Dermis microvascular lymphatic vessel endothelial cell (primary cell): Measurements from ENCODE around the gene MTHFD1L. TPM values are rescaled to one million over a fixed set of nuclear protein-coding genes. Genes with fewer than 3 reads are reported as not detected.
A peak's percentile ranks its signal among the peaks of the same experiment; 100 is the strongest.

Experiments used
- DNase-seq, 2 donors: peaks; one replicate each; pipeline versions ENCODE4 v3.0.0 to v3.0.0-alpha.2; 2010; ENCODE audit warnings: low read depth in 2 of 2
- total RNA-seq: library from RNA; depleted of rRNA; stranded (reverse); fragments of >200 nt; gene quantifications from 2 replicates; pipeline ENCODE4 v1.2.1, GENCODE V29; 2014

The MTHFD1L gene
- total RNA-seq, 1 donor from 2014 or later: 30.3 TPM

- DNase-seq: peak; percentile 84 to 86
Measured at GRCh38 chr6:151014404-151015100, 149.1 kb downstream of the MTHFD1L start.

DNA sequence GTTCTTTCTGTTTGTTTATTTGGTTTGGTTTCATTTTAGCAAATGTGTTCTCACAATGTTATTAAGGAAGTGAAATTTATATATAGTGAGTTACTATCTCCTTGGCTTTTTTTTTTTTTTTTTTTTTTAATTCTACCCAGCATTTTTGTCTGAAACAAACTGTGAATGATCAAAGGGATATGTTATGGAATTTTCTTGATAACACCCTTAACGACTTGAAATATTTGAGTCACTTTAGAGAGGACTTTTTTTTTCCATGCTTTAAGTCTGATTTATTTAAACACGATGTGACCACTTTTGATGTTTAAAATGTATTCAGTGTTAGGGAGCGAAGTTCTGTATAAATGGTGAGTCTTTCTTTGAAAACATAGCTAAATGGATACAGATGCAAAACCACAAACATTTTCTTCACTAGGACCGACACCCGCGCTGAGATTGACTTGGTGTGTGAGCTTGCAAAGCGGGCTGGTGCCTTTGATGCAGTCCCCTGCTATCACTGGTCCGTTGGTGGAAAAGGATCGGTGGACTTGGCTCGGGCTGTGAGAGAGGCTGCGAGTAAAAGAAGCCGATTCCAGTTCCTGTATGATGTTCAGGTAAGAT lies 149.7 kb downstream of the MTHFD1L start:
- DNase-seq: no peak

DNA sequence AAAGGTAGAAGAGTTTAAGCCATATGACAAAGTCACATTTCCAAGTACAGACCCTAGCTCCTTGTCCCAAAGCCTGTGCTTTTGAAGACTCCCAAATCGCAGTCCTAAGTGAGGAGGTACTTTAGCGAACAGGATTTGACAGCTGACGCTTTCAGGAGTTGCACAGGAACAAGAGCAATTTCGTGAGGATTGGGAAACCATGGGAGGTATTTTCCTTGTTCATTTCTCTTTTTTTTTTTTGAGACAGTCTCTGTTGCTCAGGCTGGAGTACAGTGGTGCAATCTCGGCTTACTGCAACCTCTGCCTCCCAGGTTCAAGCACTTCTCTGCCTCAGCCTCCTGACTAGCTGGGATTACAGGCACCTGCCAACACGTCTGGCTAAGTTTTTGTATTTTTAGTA lies 150.6 kb downstream of the MTHFD1L start:
- DNase-seq: no peak

GRCh38 chr6:151018046-151018445 lies 152.5 kb downstream of the MTHFD1L start:
- DNase-seq: peak in 1 of 2 donors; percentile 33

DNA sequence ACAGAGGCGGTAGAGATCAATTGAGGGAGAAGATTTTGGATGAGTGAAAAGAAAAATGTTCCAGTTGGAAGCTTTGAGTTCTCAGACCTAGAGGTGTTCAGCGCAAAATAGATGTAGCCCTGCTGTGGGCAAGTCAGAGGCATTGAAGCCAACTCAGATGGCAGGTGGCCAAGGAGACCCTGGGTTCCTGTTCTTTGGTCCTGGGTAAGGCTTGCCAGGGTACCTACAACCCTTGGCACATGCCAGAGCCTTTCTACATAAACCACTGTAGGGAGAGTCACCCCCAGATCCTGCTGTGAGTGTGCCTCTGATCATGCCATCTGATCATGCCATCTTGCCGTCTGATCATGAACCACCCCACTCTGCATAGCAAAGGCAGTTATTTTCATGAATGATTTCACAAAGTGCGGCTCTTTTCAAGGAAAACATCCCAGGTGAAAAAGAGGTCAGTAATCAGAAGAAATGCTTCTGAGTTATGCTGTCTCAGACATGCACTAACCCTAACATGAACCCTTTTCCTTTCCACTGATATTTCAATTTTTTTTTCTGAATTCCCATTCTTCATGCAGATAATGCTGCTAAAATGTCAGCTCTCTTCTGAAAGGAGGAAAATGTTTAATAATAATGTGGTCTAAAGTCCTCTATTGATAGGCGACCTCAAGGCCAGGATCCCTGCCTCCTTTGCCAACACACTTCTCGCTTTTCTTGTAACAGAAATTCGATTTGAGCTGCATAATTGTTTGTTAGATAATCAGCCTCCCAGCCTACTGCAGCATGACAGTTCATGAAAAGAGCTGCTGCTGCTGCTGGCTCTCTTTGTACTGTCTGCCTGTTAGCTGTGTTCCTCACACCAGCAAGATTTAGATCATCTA lies 153.6 kb downstream of the MTHFD1L start:
- no peak for DNase-seq

DNA sequence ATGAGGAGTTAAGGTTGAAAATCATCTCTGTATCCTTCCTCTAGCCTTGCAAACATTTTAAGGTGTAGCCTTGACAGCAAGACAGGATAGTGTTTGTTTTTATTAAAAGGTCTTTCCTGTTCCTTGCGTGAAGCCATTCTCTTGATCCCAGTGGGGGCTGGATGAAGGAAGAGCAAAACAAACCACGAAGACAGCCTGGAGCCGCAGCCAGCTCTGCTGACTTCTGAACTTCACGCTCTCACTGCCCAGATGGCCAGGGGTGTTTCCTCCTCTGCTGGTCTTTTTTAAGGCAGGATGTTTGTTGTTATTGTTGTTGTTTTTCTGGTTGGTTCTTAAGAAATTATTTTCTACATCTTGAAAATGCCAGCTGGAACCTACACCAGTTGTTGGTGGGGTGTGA lies 156.4 kb downstream of the MTHFD1L start:
- peak in 1 of 2 donors; percentile 74 for DNase-seq

- DNase-seq: no peak
Measured at GRCh38 chr6:151022492-151022891, 157.0 kb downstream of the MTHFD1L start.

DNA sequence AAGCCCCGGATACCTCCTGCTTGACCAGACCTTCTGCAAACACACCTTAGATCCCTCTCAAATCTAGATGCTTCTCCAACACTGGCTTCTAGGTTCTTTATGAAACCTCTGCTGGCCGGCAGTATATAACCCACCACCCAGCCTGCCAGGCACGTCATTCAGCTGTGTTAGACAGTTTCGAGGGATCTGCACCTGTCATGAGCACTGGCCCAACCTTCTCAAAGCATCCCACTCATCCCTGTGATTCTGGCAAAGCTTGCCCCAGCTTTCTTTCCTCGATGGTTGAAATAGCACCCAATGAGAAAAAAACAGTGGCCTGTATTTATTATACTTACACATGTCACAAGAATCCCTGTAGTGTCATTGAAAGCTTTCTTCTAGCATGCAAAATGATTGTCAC lies 157.8 kb downstream of the MTHFD1L start:
- no peak for DNase-seq

DNA sequence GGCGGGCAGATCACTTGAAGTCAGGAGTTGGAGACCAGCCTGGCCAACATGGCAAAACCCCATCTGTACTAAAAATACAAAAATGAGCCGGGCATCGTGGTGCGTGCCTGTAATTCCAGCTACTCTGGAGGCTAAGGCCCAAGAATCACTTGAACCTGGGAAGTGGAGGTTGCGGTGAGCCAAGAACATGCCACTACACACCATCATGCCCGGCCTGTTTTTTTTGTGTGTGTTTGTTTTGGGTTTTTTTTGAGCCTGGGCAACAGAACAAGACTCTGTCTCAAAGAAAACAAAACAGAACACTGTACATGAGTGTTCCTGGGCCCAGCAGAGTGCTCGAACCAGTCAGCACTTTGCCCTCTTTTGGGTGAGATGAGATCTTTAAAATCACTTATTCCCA lies 159.1 kb downstream of the MTHFD1L start:
- no peak for DNase-seq

DNA sequence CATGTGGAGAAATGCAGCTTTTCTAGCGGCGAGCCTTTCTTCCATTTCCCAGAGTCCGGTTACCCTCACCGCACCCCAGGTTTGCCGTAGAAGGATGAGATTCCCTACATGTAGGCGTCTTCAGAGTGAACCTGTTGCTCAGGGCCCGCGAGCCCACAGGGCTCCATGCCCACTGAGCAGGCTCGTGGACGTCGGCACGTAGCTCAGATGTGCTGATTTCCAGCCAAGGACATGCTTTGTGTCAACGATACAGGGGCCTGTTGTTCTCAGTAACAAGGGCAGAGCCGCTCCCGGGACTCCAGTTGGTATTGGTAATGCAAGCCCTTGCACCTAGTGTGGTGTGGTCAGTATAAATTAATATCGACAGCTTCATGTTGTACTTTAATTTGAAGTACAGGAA lies 159.6 kb downstream of the MTHFD1L start:
- DNase-seq: no peak

DNA sequence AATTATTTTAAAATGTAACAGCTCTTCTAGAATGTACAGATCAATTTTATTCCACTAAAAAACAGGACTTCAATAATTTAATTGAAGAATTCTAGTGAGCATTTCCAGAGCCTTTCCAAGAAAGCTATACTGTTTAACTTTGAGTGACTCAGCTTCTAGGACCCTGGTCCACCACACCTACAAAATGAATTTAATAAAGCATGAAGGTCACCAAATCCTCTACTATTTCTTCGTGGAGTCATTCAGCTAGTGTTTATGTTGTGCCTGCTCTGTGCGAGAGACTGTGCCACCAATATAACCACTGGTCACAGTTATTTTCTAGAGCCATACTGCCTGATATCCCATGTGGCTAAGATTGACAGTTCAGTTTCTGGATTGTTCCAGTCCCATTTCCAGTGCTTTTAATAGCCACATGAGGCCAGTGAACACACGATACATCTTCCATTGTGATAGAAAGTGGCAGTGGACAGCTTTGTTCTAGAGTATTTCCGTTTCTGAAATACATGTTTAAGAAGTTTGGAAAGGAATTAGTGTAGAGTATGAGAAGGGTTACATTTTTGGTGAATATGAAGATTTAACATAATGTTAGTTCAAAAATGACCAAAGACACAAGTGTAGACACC lies 160.7 kb downstream of the MTHFD1L start:
- DNase-seq: peak in 1 of 2 donors; percentile 37

DNA sequence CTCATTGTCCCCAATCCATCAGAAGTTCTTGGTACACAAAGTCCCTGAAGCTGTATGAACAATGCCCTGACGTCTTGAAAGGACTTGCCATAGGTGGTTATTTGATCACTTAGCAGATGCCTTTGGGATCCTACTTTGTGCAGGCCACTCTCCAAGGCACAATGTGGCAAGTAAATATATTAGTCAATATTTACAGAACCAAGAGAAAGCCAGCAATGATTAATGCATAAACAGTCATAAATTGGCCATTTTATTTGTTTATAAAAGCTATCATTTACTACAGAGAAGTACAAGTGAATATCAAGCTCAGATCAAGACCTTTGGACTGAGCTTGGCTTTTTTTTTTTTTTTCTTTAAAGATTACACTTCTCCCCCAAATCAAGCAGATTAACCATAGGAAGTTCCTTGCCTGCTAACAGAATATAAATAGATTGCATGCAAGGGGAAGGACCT lies 161.8 kb downstream of the MTHFD1L start:
- no peak for DNase-seq

- DNase-seq: no peak
Measured at GRCh38 chr6:151027936-151028838, 162.7 kb downstream of the MTHFD1L start.

DNA sequence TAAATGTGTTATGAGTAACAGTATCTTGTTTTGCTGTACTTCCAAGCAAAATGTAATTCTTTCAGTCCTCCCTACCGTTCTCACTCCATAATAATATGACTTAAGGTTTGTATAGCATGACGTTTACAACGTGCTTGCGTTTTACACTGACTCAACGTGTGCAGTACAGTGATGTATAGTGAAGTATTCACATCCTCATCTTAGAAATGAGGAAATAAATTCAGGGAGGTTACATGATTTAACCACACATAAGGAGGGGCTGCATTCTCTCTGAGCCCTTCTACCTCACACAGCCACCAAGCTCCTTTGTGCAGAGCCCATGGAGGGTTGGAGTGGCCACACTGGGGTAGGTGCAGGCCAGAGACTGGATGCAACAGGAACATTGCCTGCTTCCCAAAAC lies 164.5 kb downstream of the MTHFD1L start:
- DNase-seq: no peak

GRCh38 chr6:151032034-151032433 lies 166.5 kb downstream of the MTHFD1L start:
- DNase-seq: no peak

DNA sequence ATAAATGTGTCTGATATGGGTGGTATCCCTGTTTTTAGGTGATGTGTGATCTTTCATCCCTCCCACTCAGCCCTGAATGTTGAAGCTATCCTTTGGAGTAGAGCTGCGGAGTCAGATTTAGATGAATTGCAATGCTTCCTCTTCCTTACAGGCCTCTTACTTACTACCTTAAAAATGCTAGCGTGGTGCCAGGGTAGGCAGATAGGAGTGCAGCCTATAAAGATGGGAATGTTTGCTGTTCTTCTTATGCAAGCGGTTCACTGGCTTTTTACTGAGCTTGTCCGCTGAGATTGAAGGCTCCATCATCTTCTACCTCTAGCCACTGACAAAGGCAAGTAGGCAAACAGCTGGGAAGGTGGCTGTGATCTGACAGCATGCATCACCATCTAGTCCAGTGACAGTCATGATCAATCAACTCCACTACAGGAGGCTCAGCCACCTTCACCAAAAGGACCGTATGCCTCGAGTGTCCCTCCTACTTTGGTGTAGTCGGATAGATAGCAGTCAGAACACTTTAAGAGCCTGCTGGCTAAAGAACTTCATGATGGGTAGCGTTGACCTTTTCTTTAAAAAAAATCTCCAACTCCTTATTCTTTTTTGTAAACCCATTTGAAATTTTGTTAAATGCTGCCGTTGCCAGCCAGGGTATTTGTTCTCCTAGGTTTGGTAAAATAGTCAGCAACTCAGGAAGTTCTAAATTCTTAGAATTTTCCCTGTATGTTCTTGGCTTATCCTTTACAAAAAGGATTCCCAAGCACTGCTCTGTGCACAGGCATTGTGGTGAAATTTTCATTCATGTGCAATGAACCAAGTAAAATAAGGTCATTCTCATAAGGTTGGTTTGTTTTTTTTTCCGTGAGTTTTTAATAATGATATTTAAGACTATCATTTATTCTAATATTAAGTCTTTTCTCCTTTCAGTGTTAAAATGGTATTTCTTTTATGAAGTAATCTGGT lies 169.6 kb downstream of the MTHFD1L start:
- no peak for DNase-seq

DNA sequence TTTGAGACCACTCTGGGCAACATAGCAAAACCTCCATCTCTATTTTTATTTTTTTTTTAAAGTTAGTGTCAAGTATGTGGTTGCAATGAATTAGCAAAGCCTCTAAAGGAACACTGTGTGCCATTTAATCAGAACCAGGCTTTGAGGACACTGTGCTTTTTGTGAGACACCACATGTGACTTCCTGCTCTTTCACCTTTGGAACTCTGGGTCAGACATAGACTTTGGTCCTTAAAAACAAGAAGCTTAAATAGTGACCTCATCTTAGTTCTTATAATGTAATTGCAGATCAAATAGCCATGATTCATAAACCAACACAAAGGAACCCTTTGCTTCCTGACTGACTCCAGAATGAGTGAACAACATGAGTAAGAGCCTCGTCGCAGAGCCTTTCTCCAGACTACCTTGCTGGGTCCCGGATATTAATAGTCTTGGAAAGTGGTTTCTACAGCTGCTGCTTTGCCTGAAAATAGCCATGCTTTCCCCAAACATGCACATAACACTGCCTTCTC lies 170.8 kb downstream of the MTHFD1L start:
- peak; percentile 41 to 97 for DNase-seq

GRCh38 chr6:151036869-151037680 lies 171.6 kb downstream of the MTHFD1L start:
- DNase-seq: peak; percentile 30 to 92

- no peak for DNase-seq
Measured at GRCh38 chr6:151038616-151039015, 173.1 kb downstream of the MTHFD1L start.
